GM12878 (cell line): ENCODE results near the gene NSUN7. TPM values are rescaled to one million over a fixed set of nuclear protein-coding genes. Genes with fewer than 3 reads are reported as not detected.
A peak's percentile ranks its signal among the peaks of the same experiment; 100 is the strongest.

Source experiments
- ATAC-seq: fragments of 200-7000 bp; cut with Tn5 transposase; 3 replicates; pipeline ENCODE4 v1.9.1; 2020; ENCODE audit warnings: mild to moderate bottlenecking, moderate library complexity
- BruUV-seq: library from RNA; stranded (reverse); fragments of 400-500 nt; replicated peaks from 2 replicates; lab custom pipeline; 2021; lab: Mats Ljungman, UMichigan
- CTCF ChIA-PET: fragments of 300-600 bp; sonication (Branson Sonifier 250); formaldehyde crosslinking; extraction: SDS; loops from one replicate; lab custom pipeline; 2021; ENCODE audit warnings: inconsistent platforms; lab: Yijun Ruan, JAX
- POLR2A ChIA-PET: fragments of 350-600 bp; formaldehyde crosslinking; extraction: SDS; loops from one replicate; lab custom pipeline; 2021; ENCODE audit warnings: inconsistent platforms; lab: Charles Lee
- RAD21 ChIA-PET: fragments of 300-600 bp; sonication (Branson Sonifier 250); formaldehyde crosslinking; loops from one replicate; lab custom pipeline; 2023; ENCODE audit warnings: antibody characterized with exemption; ENCODE audit not compliant: unreplicated experiment; lab: Charles Lee
- SMC1A ChIA-PET: fragments of 300-600 bp; sonication (Branson Sonifier 250); formaldehyde crosslinking; loops from one replicate; lab custom pipeline; 2023; ENCODE audit not compliant: unreplicated experiment, uncharacterized antibody; lab: Charles Lee
- DNase-seq: peaks from one replicate; pipeline ENCODE4 v3.0.0-alpha.2; 2011; ENCODE audit warnings: low read depth, low spot score
- FAIRE-seq: peaks from 3 replicates; lab custom pipeline; 2011; peaks lifted over from hg19 to GRCh38; lab: Jason Lieb, UNC
- H2AFZ ChIP-seq: 2 replicates; pipeline ENCODE4 v1.6.0; 2011; ENCODE audit warnings: low read depth, low read length, control low read depth; ENCODE audit not compliant: control insufficient read depth
- H3K27ac ChIP-seq: 2 replicates; pipeline ENCODE4 v1.5.1; 2011; ENCODE audit warnings: control low read depth; ENCODE audit not compliant: control insufficient read depth, insufficient read depth
- H3K27me3 ChIP-seq, 2 experiments: replicated peaks in 1 of 2; 2 replicates each; pipeline versions ENCODE4 v1.6.0 to v1.6.1; 2011; ENCODE audit warnings: low read length in 1 of 2; ENCODE audit not compliant: control insufficient read depth in 2 of 2, insufficient read depth in 2 of 2
- H3K36me3 ChIP-seq, 2 experiments: 2 replicates each; pipeline ENCODE4 v1.5.1; 2011; ENCODE audit warnings: low read length in 1 of 2; ENCODE audit not compliant: control insufficient read depth in 2 of 2, insufficient read depth in 2 of 2
- H3K4me1 ChIP-seq: 2 replicates; pipeline ENCODE4 v1.6.1; 2011; ENCODE audit warnings: mild to moderate bottlenecking, low read length, moderate library complexity, mixed read lengths; ENCODE audit not compliant: control insufficient read depth, insufficient read depth
- H3K4me2 ChIP-seq: 2 replicates; pipeline ENCODE4 v1.6.0; 2011; ENCODE audit warnings: control low read depth; ENCODE audit not compliant: control insufficient read depth, insufficient read depth
- H3K4me3 ChIP-seq: fragments of 200-600 bp; sonication (generic); 2 replicates; pipeline ENCODE4 v1.5.1; 2016
- H3K79me2 ChIP-seq: 2 replicates; pipeline ENCODE4 v1.6.0; 2011; ENCODE audit warnings: low read length; ENCODE audit not compliant: control insufficient read depth, insufficient read depth
- H3K9ac ChIP-seq: 2 replicates; pipeline ENCODE4 v1.8.0; 2011; ENCODE audit warnings: low read length, control low read depth, mixed read lengths; ENCODE audit not compliant: control insufficient read depth, insufficient read depth
- H3K9me3 ChIP-seq: replicated peaks from 3 replicates; pipeline ENCODE4 v1.5.1; 2011; ENCODE audit warnings: mild to moderate bottlenecking, low read length; ENCODE audit not compliant: control insufficient read depth, insufficient read depth
- H4K20me1 ChIP-seq: 2 replicates; pipeline ENCODE4 v1.6.0; 2011; ENCODE audit not compliant: control insufficient read depth, insufficient read depth
- NFXL1 ChIP-seq: fragments of 450-650 bp; IDR thresholded peaks from 2 replicates; pipeline ENCODE4 v1.6.1; 2017; ENCODE audit warnings: antibody characterized with exemption, mild to moderate bottlenecking, borderline replicate concordance
- NFYB ChIP-seq: IDR thresholded peaks from 2 replicates; pipeline ENCODE4 v1.6.1; 2011; ENCODE audit warnings: low read depth, mild to moderate bottlenecking, low read length, improper control_type of control experiment, moderate library complexity; ENCODE audit not compliant: insufficient read depth
- NR2C1 ChIP-seq: fragments of 450-650 bp; IDR thresholded peaks from 2 replicates; pipeline ENCODE4 v1.6.1; 2017; ENCODE audit warnings: antibody characterized with exemption, mild to moderate bottlenecking, moderate library complexity
- POLR2A ChIP-seq: IDR thresholded peaks from 2 replicates; pipeline ENCODE4 v1.6.1; 2011; ENCODE audit warnings: low read depth, mild to moderate bottlenecking, low read length
- POLR2AphosphoS2 ChIP-seq: IDR thresholded peaks from 2 replicates; pipeline ENCODE4 v1.6.1; 2011; ENCODE audit warnings: low read depth, mild to moderate bottlenecking, low read length, improper control_type of control experiment, moderate library complexity
- RAD51 ChIP-seq: fragments of 450-650 bp; IDR thresholded peaks from 2 replicates; pipeline ENCODE4 v1.6.1; 2016; ENCODE audit warnings: moderate library complexity, mild to moderate bottlenecking, inconsistent platforms
- SPI1 ChIP-seq: IDR thresholded peaks from 2 replicates; pipeline ENCODE4 v1.6.1; 2011; ENCODE audit warnings: low read depth, mild to moderate bottlenecking, low read length, moderate library complexity, borderline replicate concordance; ENCODE audit not compliant: insufficient read depth
- WGBS: methylation state at CpG from one replicate; pipeline ENCODE4 v1.1.6; 2016; ENCODE audit warnings: low lambda C conversion rate; ENCODE audit not compliant: insufficient replicate concordance, insufficient coverage; ENCODE audit errors: missing lambda C conversion rate; 5-methylcytosine and 5-hydroxymethylcytosine counted together
- in situ Hi-C: fragments of 300-500 bp; cut with MboI; formaldehyde crosslinking; loops from 9 replicates; pipeline ENCODE4 v1.14.3; 2018; ENCODE audit warnings: mixed read lengths
- intact Hi-C: fragments of 100-400 bp; cut with micrococcal nuclease; formaldehyde crosslinking; loops from one replicate; pipeline ENCODE4 v1.14.2; 2022; ENCODE audit not compliant: unreplicated experiment
- polyA plus RNA-seq, 11 experiments: library from polyadenylated mRNA; depleted of rRNA in 4 of 11; unstranded in 6 of 11; stranded (reverse) in 5 of 11; fragments of >200 nt; fragmentation: Nextera tagmentation in 4 of 11; fragmentation: Illumina TruSeq in 1 of 11; extraction: Ambion mirVana in 4 of 11; extraction: Trizol in 1 of 11; gene quantifications; 1 replicate in 1 of 11; 2 replicates in 10 of 11; pipeline versions ENCODE4 v1.2.1 to v1.2.3, GENCODE V29; 2011 to 2016; ENCODE audit warnings: inconsistent platforms in 2 of 11, missing spikeins in 2 of 11, low read depth in 1 of 11
- total RNA-seq, 4 experiments: library from RNA; depleted of rRNA in 3 of 4; stranded (reverse); fragments of >200 nt in 3 of 4; fragmentation: Illumina TruSeq in 1 of 4; extraction: Trizol in 1 of 4; gene quantifications; 2 replicates each; pipeline versions ENCODE4 v1.2.1 to v1.2.3, GENCODE V29; 2013 to 2021
- TF ChIP-seq, protein P1 (sequence below): IDR thresholded peaks from 2 replicates; pipeline ENCODE4 v1.6.1; 2011; ENCODE audit warnings: borderline replicate concordance, low read depth, mild to moderate bottlenecking, moderate library complexity, mixed read lengths, low read length; ENCODE audit not compliant: insufficient read depth; ENCODE audit errors: extremely low read length
- TF ChIP-seq, protein P2 (sequence below): IDR thresholded peaks from 2 replicates; pipeline ENCODE4 v1.6.1; 2012; ENCODE audit warnings: low read depth, low read length, improper control_type of control experiment

NSUN7 gene
- total and polyA plus RNA-seq, 10 of the 15 experiments (the other 5 are each of a cell fraction or from before 2014, with no cell fraction given): 0.02 to 0.21 (median 0.15) TPM; not detected in 3

DNA sequence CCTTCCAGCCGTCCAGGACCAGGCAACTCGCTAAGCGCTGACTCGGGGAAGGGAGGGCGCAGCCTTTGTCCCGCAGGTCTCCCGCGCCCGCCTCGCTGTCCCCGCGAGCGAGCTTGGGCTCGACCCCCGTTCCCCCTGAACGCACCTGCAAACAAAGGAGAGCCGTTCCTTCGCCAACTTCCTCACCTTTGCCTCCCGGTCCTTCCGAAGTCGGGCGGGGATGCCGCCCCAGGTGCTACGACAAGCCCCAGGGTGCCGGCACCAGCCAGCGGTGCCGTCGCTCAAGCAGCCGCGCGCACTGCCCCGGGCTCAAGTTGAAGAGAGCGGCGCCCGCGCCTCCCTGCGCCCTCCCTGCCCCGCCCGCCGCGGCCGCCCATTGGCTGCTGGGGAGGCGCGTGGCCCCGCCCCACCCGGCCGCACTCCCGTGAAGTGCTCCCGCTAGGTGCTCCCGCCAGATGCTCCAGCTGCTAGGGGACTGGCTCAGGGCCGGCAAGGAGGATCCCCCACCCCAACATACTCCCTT, 107.1 kb downstream of the NSUN7 start:
- CTCF ChIA-PET: interaction anchor here (1.6 to 3.3 kb wide), 2 partner anchors 13 to 16 kb away, joined by 6 to 18 read pairs; no protein-coding TSS in a partner anchor

More for the DNA sequence above, 107.1 kb downstream of the NSUN7 start:
- WGBS: 4% methylated on average over 44 of the region's 51 CpGs
- Histone ChIP-seq H3K4me2 (peak overlapping the region; percentile 98), H3K27ac (no peak overlapping the region), H2AFZ (peak overlapping the region; percentile 63), H3K79me2 (no peaks in the 10 kb centered on the region; the same call in 1 of the 2 replicates), H3K9ac (peak overlapping the region; percentile 40; the same call in 1 of the 2 replicates), H3K4me3 (peak overlapping the region; percentile 62), H3K36me3 (no peaks in the 10 kb centered on the region), H4K20me1 (no peaks in the 10 kb centered on the region), H3K9me3 (no peaks in the 10 kb centered on the region), H3K27me3 (no peaks in the 10 kb centered on the region), H3K4me1 (peaks cover 16% of the 10 kb centered on the region)
- FAIRE-seq (no peak), ATAC-seq (peak; percentile 96), DNase-seq (no peak)
- no TSS peak for BruUV-seq
- ChIA-PET SMC1A (interaction anchor here (1.1 kb wide), 1 partner anchor 11 kb away, joined by 3 read pairs; no protein-coding TSS in a partner anchor), RAD21 (no interaction called here), POLR2A (no interaction called here)
- TF ChIP-seq, protein P1, sequence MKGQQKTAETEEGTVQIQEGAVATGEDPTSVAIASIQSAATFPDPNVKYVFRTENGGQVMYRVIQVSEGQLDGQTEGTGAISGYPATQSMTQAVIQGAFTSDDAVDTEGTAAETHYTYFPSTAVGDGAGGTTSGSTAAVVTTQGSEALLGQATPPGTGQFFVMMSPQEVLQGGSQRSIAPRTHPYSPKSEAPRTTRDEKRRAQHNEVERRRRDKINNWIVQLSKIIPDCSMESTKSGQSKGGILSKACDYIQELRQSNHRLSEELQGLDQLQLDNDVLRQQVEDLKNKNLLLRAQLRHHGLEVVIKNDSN: peak; percentile 50
- TF ChIP-seq, protein P2, sequence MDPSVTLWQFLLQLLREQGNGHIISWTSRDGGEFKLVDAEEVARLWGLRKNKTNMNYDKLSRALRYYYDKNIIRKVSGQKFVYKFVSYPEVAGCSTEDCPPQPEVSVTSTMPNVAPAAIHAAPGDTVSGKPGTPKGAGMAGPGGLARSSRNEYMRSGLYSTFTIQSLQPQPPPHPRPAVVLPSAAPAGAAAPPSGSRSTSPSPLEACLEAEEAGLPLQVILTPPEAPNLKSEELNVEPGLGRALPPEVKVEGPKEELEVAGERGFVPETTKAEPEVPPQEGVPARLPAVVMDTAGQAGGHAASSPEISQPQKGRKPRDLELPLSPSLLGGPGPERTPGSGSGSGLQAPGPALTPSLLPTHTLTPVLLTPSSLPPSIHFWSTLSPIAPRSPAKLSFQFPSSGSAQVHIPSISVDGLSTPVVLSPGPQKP: no peak
- TF ChIP-seq POLR2AphosphoS2 (no peak), NR2C1 (no peak), NFYB (peak; percentile 79; the same call in 1 of the 2 replicates), POLR2A (peak; percentile 62; the same call in 1 of the 2 replicates), RAD51 (no peak), NFXL1 (peak; percentile 99), SPI1 (no peak)
- intact Hi-C loops: no loop called here
- in situ Hi-C loops: no loop called here
